WTC11 (cell line): Measurements from ENCODE around the gene DGKZ. TPM values are rescaled to one million over a fixed set of nuclear protein-coding genes. Genes with fewer than 3 reads are reported as not detected.

ENCODE experiments used
- ATAC-seq: fragments of 200-7000 bp; cut with Tn5 transposase; 2 replicates; pipeline ENCODE4 v1.10.0; 2021; ENCODE audit warnings: mild to moderate bottlenecking, moderate library complexity
- CTCF ChIA-PET: fragments of 300-600 bp; sonication (Branson Sonifier 250); formaldehyde crosslinking; loops from one replicate; lab custom pipeline; 2021; ENCODE audit warnings: antibody characterized with exemption; lab: Charles Lee
- POLR2A ChIA-PET: fragments of 350-600 bp; sonication (Branson Sonifier 250); formaldehyde crosslinking; loops from one replicate; lab custom pipeline; 2021; ENCODE audit warnings: antibody characterized with exemption; lab: Charles Lee
- DNase-seq: peaks from one replicate; pipeline ENCODE4 v3.0.0; 2021; ENCODE audit warnings: low spot score
- H3K27ac Mint-ChIP-seq: 2 replicates; pipeline ENCODE4 v1.8.0; 2021; ENCODE audit warnings: mixed read lengths
- H3K27me3 Mint-ChIP-seq: 2 replicates; pipeline ENCODE4 v1.8.0; 2021; ENCODE audit warnings: low read depth, mild to moderate bottlenecking, moderate library complexity, mixed read lengths
- H3K36me3 Mint-ChIP-seq: 2 replicates; pipeline ENCODE4 v1.8.0; 2021; ENCODE audit warnings: mixed read lengths
- H3K4me1 Mint-ChIP-seq: 2 replicates; pipeline ENCODE4 v1.8.0; 2022; ENCODE audit warnings: mixed read lengths
- H3K4me3 Mint-ChIP-seq: 2 replicates; pipeline ENCODE4 v1.8.0; 2021; ENCODE audit warnings: mild to moderate bottlenecking, moderate library complexity, mixed read lengths
- H3K9me3 Mint-ChIP-seq: 2 replicates; pipeline ENCODE4 v1.8.0; 2021; ENCODE audit warnings: mixed read lengths
- ARID4B ChIP-seq: sonication (generic); formaldehyde crosslinking; IDR thresholded peaks from 2 replicates; pipeline ENCODE4 v1.8.0; 2023; ENCODE audit warnings: missing genetic modification reagents, mild to moderate bottlenecking, borderline replicate concordance
- ATF1 ChIP-seq: sonication (generic); formaldehyde crosslinking; IDR thresholded peaks from 2 replicates; pipeline ENCODE4 v1.8.1; 2023; ENCODE audit warnings: mild to moderate bottlenecking, moderate library complexity, missing genetic modification reagents
- ATF2 ChIP-seq: sonication (generic); formaldehyde crosslinking; IDR thresholded peaks from 2 replicates; pipeline ENCODE4 v1.8.1; 2022; ENCODE audit warnings: low read depth, missing genetic modification reagents, borderline replicate concordance
- ATF6 ChIP-seq: sonication (generic); formaldehyde crosslinking; IDR thresholded peaks from 2 replicates; pipeline ENCODE4 v1.8.1; 2023; ENCODE audit warnings: mild to moderate bottlenecking, missing genetic modification reagents
- CBFB ChIP-seq: sonication (generic); formaldehyde crosslinking; IDR thresholded peaks from 2 replicates; pipeline ENCODE4 v1.8.1; 2022; ENCODE audit warnings: mild to moderate bottlenecking, low read depth, missing genetic modification reagents
- ELF4 ChIP-seq: sonication (generic); formaldehyde crosslinking; IDR thresholded peaks from 2 replicates; pipeline ENCODE4 v1.8.1; 2022; ENCODE audit warnings: low read depth, mild to moderate bottlenecking, moderate library complexity, missing genetic modification reagents
- GABPB1 ChIP-seq: sonication (generic); formaldehyde crosslinking; IDR thresholded peaks from 2 replicates; pipeline ENCODE4 v1.8.1; 2023; ENCODE audit warnings: mild to moderate bottlenecking, missing genetic modification reagents
- HMGA2 ChIP-seq: fragments of 250-450 bp; sonication (Bioruptor Pico); IDR thresholded peaks from 2 replicates; pipeline ENCODE4 v1.4.0; 2021; ENCODE audit warnings: mild to moderate bottlenecking, moderate library complexity
- KAT7 ChIP-seq: sonication (generic); formaldehyde crosslinking; IDR thresholded peaks from 2 replicates; pipeline ENCODE4 v1.8.1; 2023; ENCODE audit warnings: missing genetic modification reagents, mild to moderate bottlenecking, borderline replicate concordance
- MAX ChIP-seq: sonication (generic); formaldehyde crosslinking; IDR thresholded peaks from 2 replicates; pipeline ENCODE4 v1.8.0; 2022; ENCODE audit warnings: mild to moderate bottlenecking, missing genetic modification reagents
- NFATC4 ChIP-seq: fragments of 250-450 bp; sonication (Bioruptor Pico); IDR thresholded peaks from 2 replicates; pipeline ENCODE4 v1.9.0; 2021; ENCODE audit warnings: mild to moderate bottlenecking
- NFYB ChIP-seq: sonication (generic); formaldehyde crosslinking; conservative IDR thresholded peaks from 2 replicates; pipeline ENCODE4 v1.8.0; 2022; ENCODE audit warnings: low read depth, missing genetic modification reagents
- NR2C2 ChIP-seq: sonication (generic); formaldehyde crosslinking; IDR thresholded peaks from 2 replicates; pipeline ENCODE4 v1.8.0; 2022; ENCODE audit warnings: mild to moderate bottlenecking, missing genetic modification reagents
- PRRX2 ChIP-seq: fragments of 250-450 bp; sonication (Bioruptor Pico); IDR thresholded peaks from 2 replicates; pipeline ENCODE4 v1.8.0; 2021; ENCODE audit warnings: mild to moderate bottlenecking
- SMAD4 ChIP-seq: sonication (generic); formaldehyde crosslinking; IDR thresholded peaks from 2 replicates; pipeline ENCODE4 v1.8.0; 2022; ENCODE audit warnings: mild to moderate bottlenecking, missing genetic modification reagents
- TCF7 ChIP-seq: sonication (generic); formaldehyde crosslinking; IDR thresholded peaks from 2 replicates; pipeline ENCODE4 v1.8.0; 2022; ENCODE audit warnings: mild to moderate bottlenecking, low read depth, missing genetic modification reagents, moderate library complexity
- TEAD4 ChIP-seq: sonication (generic); formaldehyde crosslinking; IDR thresholded peaks from 2 replicates; pipeline ENCODE4 v1.8.0; 2022; ENCODE audit warnings: mild to moderate bottlenecking, missing genetic modification reagents
- ZNF317 ChIP-seq: sonication (generic); formaldehyde crosslinking; IDR thresholded peaks from 2 replicates; pipeline ENCODE4 v1.8.1; 2023; ENCODE audit warnings: low read depth, mild to moderate bottlenecking, moderate library complexity, missing genetic modification reagents, borderline replicate concordance
- ZNF416 ChIP-seq: fragments of 250-450 bp; sonication (Bioruptor Pico); IDR thresholded peaks from 2 replicates; pipeline ENCODE4 v1.9.0; 2021; ENCODE audit warnings: mild to moderate bottlenecking, inconsistent platforms
- ZNF423 ChIP-seq: fragments of 250-450 bp; sonication (Bioruptor Pico); IDR thresholded peaks from 2 replicates; pipeline ENCODE4 v2.1.2; 2022; ENCODE audit warnings: mild to moderate bottlenecking, moderate library complexity
- ZNF425 ChIP-seq: fragments of 250-450 bp; sonication (Bioruptor Pico); conservative IDR thresholded peaks from 2 replicates; pipeline ENCODE4 v1.9.0; 2021; ENCODE audit warnings: mild to moderate bottlenecking
- ZSCAN18 ChIP-seq: fragments of 250-450 bp; sonication (Bioruptor Pico); IDR thresholded peaks from 2 replicates; pipeline ENCODE4 v2.1.2; 2022; ENCODE audit warnings: mild to moderate bottlenecking, moderate library complexity
- total RNA-seq: library from RNA; stranded (reverse); gene quantifications from 3 replicates; pipeline ENCODE4 v1.2.3, GENCODE V29; 2021

The DGKZ gene
- total RNA-seq, 1 experiment from 2014 or later: 139 TPM

- TF ChIP-seq GABPB1 (CRISPR knock-in tag): peak; percentile 24; the same call in 1 of the 2 replicates
- no peak for TF ChIP-seq SMAD4
- TF ChIP-seq ZNF416 (CRISPR knock-in tag): peak; percentile 28; the same call in 1 of the 2 replicates
- no peak for TF ChIP-seq TEAD4 (CRISPR knock-in tag)
- no peak for TF ChIP-seq HMGA2 (CRISPR knock-in tag)
- TF ChIP-seq, all 79 proteins: peak for 9
These were observed 33.2 kb downstream of the DGKZ start (continued) for GRCh38 chr11:46380340-46381047.

GRCh38 chr11:46381048-46381818 is 34.0 kb downstream of the DGKZ start, which contains the start of gene MDK:
Gene MDK, plus strand, starts transcription at chr11:46381669. Its CDS starts 389 bp downstream, at chr11:46382058.
- ChIA-PET POLR2A (interaction anchor here (1.0 kb wide), 1 partner anchor 137 kb away, joined by 3 read pairs; no protein-coding TSS in a partner anchor), CTCF (interaction anchor here (1.9 to 5.2 kb wide), 3 partner anchors 8 to 29 kb away, joined by 12 to 51 read pairs (median 29); partner anchors contain the start of gene CHRM4)
- no peaks in the 10 kb centered on the region for H3K9me3 Mint-ChIP-seq
- H3K36me3 Mint-ChIP-seq: peaks cover 16% of the 10 kb centered on the region
- peak within 1 kb of the TSS; percentile 76; the same call in 1 of the 2 replicates for H3K27ac Mint-ChIP-seq
- peak within 1 kb of the TSS; percentile 84 for H3K4me3 Mint-ChIP-seq
- peak; percentile 77 for DNase-seq
- peaks cover 21% of the 10 kb centered on the region for H3K4me1 Mint-ChIP-seq
- ATAC-seq: peak; percentile 4
- H3K27me3 Mint-ChIP-seq: peaks cover 5% of the 10 kb centered on the region
- TF ChIP-seq ZNF317 (CRISPR knock-in tag) (no peak), ELF4 (CRISPR knock-in tag) (no peak), ARID4B (CRISPR knock-in tag) (0 out of 2 replicates have a peak, but pooled peaks have one; percentile 18), MAX (no peak), ZNF423 (peak; percentile 80), ZSCAN18 (no peak), NFATC4 (CRISPR knock-in tag) (no peak), ATF2 (no peak), ATF6 (CRISPR knock-in tag) (no peak), PRRX2 (CRISPR knock-in tag) (0 out of 2 replicates have a peak, but pooled peaks have one; percentile 18), TCF7 (no peak), NR2C2 (no peak), CBFB (CRISPR knock-in tag) (0 out of 2 replicates have a peak, but pooled peaks have one; percentile 31), ZNF425 (CRISPR knock-in tag) (no peak), HMGA2 (CRISPR knock-in tag) (no peak), NFYB (CRISPR knock-in tag) (no peak), ATF1 (CRISPR knock-in tag) (no peak), KAT7 (no peak), ZNF416 (CRISPR knock-in tag) (no peak)
